ENCODE measurements around the gene HAUS2. TPM values are rescaled to one million over a fixed set of nuclear protein-coding genes. Genes with fewer than 3 reads are reported as not detected.

Gene HAUS2
- total RNA-seq, 1 donor from 2014 or later, result 77.5 TPM

DNA sequence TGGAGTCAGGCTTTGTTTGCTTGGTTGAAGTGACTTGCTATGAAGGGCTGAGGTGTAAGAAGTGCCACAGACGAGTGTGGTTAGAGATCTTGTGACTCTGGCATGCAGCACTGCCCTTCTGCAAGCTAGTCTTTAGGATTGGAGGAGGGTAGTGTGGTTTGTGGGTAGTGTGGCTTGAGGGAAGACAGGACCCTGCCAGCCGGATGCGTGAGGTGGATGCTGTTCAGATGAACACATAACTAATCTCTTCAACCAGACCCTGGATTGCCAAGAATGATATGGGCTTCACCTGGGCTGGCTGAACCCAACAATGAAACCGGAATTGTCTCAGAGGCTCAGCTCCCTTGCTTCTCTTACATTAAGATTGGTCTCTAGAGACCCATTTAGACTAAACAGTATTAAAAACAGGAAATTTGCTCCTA, 59.5 kb downstream of the HAUS2 start:
- no peak for DNase-seq (ENCODE audit: low read depth)

DNA sequence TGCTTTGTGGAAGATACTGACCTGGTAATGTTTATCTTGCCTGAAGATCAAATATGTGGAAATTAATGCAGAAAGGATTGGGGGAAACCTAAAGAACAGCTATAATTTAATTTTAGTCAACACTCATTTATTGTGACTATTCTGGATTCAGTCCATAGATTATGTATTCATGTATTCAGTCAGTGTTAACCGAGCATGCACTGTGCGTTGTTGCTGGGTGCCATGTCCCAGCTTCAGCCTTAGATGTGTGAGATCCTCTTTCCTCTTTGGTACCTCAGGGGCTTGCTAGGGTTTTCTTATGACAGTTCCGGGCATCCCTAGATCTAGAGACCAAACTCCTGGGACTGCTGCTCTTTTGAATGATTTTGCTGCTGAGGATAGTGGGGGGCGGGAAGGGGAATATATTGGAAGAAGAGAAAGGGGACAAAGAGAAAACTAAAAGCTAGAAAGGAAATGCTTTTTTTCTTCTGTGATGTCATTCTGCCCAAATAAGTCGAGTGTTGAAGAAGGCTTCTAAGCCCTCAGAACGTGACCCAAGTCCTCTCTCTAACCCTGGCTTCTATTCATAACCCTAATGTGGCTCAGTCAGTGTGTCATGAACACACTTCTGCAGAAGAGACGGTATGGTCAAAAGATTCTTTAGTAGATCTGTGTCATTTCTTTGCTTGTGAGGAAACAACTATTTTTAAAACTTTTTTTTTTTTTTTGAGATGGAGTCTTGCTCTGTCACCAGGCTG, 60.3 kb downstream of the HAUS2 start:
- TF ChIP-seq, protein P1, sequence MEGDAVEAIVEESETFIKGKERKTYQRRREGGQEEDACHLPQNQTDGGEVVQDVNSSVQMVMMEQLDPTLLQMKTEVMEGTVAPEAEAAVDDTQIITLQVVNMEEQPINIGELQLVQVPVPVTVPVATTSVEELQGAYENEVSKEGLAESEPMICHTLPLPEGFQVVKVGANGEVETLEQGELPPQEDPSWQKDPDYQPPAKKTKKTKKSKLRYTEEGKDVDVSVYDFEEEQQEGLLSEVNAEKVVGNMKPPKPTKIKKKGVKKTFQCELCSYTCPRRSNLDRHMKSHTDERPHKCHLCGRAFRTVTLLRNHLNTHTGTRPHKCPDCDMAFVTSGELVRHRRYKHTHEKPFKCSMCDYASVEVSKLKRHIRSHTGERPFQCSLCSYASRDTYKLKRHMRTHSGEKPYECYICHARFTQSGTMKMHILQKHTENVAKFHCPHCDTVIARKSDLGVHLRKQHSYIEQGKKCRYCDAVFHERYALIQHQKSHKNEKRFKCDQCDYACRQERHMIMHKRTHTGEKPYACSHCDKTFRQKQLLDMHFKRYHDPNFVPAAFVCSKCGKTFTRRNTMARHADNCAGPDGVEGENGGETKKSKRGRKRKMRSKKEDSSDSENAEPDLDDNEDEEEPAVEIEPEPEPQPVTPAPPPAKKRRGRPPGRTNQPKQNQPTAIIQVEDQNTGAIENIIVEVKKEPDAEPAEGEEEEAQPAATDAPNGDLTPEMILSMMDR (conservative IDR thresholded peaks at IDR 0.05; ENCODE audit: low read depth, low read length), result no peak
- H3K4me3 ChIP-seq (ENCODE audit: low read depth, low read length), result no peak overlapping the region
- no peak for DNase-seq (ENCODE audit: low read depth)

More for the DNA sequence above, 59.5 kb downstream of the HAUS2 start:
- TF ChIP-seq, protein P1 (conservative IDR thresholded peaks at IDR 0.05; ENCODE audit: low read depth, low read length), result no peak
- H3K4me3 ChIP-seq (ENCODE audit: low read depth, low read length), result no peak overlapping the region

DNA sequence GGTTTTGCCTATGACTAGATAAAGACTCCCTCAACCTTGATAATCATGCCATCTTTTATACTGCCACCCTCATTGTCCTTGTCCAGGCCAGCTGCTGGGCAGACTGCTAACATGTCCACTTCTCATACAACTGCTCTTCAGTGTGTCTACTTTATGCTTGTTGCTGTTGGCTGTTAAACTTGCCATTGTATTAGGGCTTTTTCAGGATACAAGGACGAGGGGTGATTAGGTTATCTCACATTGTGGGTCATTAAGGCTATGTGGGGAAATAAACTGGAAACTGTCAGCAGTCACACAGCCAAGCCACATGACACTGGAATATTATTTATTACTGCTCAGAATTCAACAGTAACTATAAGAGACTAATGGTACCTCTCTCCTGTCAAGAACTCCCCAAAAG, 62.9 kb downstream of the HAUS2 start:
- TF ChIP-seq, protein P1 (conservative IDR thresholded peaks at IDR 0.05; ENCODE audit: low read depth, low read length), result no peak
- no peak overlapping the region for H3K4me3 ChIP-seq (ENCODE audit: low read depth, low read length)
- no peak for DNase-seq (ENCODE audit: low read depth)

DNA sequence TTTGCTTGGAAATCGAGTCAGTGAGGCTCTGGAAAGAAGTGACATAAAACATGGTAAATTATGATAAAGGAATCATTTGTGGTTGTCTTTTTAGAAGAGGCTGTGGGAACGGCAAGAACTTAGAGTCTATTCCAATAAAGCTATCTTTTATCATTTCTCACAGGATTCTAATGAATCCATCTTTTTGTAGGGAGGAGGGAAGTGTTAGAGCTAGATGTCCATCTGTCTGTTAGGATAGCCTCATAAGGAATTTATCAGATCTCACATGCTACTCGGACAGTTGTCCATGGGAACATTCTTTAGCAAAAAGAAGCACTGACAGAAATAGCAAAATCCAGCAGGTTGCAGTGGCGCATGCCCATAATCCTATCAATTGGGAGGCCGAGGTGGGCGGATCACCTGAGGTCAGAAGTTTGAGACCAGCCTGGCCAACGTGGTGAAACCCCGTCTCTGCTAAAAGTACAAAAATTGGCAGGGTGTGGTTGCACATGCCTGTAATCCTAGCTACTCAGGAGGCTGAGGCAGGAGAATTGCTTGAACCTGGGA, 63.8 kb downstream of the HAUS2 start:
- no peak overlapping the region for H3K4me3 ChIP-seq (ENCODE audit: low read depth, low read length)
- TF ChIP-seq, protein P1 (conservative IDR thresholded peaks at IDR 0.05; ENCODE audit: low read depth, low read length), result no peak
- DNase-seq (ENCODE audit: low read depth), result no peak

DNA sequence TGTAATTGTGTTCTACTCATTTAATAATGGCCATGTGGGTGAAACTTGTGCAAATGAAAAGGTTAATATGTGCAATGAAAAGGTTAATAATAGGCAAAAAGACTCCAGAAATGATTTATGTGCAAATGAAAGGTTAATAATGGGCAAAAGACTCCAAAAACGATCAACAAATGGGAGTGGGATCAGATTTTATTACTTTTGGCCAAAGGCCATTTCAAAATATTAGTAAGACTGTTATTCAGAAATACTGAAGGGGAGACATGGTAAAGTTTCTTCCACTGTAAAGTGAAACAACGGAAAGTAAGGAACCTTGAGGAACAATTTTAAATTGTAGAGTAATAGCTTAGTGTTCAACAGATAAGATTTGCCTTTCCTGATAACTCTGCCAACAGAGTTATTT, 67.5 kb downstream of the HAUS2 start:
- TF ChIP-seq, protein P1 (conservative IDR thresholded peaks at IDR 0.05; ENCODE audit: low read depth, low read length), result no peak
- H3K4me3 ChIP-seq (ENCODE audit: low read depth, low read length), result no peak overlapping the region
- DNase-seq (ENCODE audit: low read depth), result no peak

Other genes with a start within 250 kb of the HAUS2 start
- gene CAPN3, start 189.3 kb upstream of the HAUS2 start, total RNA-seq, result 0.43 and 1.2 TPM in 2 replicates
- 26.8 and 27.1 TPM in 2 replicates for gene ZNF106, start 57.7 kb upstream of the HAUS2 start, total RNA-seq
- gene SNAP23, start 53.2 kb upstream of the HAUS2 start, total RNA-seq, result 68.6 and 76.4 TPM in 2 replicates
- 14.7 and 20.3 TPM in 2 replicates for gene LRRC57, start within 50 bp of the HAUS2 start, total RNA-seq
- 2.4 and 5.4 TPM in 2 replicates for gene STARD9, start 26.8 kb downstream of the HAUS2 start, total RNA-seq
- gene CDAN1, start 188.3 kb downstream of the HAUS2 start, total RNA-seq, result 13.7 and 16.4 TPM in 2 replicates